Measurements from ENCODE around the gene GPSM1. TPM values are rescaled to one million over a fixed set of nuclear protein-coding genes. Genes with fewer than 3 reads are reported as not detected.
"Not testable (repeated sequence)": the region's sequence is repeated elsewhere in the genome, so short reads cannot be mapped to it uniquely, and the experiment has no call there.

GPSM1 gene
- total and polyA plus RNA-seq, 4 donors = 0.11 to 2.9 (median 1.6) TPM

- TF ChIP-seq, protein P1, sequence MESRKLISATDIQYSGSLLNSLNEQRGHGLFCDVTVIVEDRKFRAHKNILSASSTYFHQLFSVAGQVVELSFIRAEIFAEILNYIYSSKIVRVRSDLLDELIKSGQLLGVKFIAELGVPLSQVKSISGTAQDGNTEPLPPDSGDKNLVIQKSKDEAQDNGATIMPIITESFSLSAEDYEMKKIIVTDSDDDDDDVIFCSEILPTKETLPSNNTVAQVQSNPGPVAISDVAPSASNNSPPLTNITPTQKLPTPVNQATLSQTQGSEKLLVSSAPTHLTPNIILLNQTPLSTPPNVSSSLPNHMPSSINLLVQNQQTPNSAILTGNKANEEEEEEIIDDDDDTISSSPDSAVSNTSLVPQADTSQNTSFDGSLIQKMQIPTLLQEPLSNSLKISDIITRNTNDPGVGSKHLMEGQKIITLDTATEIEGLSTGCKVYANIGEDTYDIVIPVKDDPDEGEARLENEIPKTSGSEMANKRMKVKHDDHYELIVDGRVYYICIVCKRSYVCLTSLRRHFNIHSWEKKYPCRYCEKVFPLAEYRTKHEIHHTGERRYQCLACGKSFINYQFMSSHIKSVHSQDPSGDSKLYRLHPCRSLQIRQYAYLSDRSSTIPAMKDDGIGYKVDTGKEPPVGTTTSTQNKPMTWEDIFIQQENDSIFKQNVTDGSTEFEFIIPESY (IDR thresholded peaks at IDR 0.05) = no peak
- TF ChIP-seq HNF4A (conservative IDR thresholded peaks at IDR 0.05) (no peak), JUND (IDR thresholded peaks at IDR 0.05) (no peak), FOXA2 (IDR thresholded peaks at IDR 0.05) (no peak), EGR1 (IDR thresholded peaks at IDR 0.05; ENCODE audit: low read depth in 2 of 2) (no peak), GABPA (IDR thresholded peaks at IDR 0.05 in 1 of 2, conservative IDR thresholded peaks at IDR 0.05 in 1 of 2) (no peak), ATF3 (IDR thresholded peaks at IDR 0.05) (no peak), NR2F2 (IDR thresholded peaks at IDR 0.05) (no peak), SP1 (IDR thresholded peaks at IDR 0.05) (no peak), HNF4G (IDR thresholded peaks at IDR 0.05) (no peak), TAF1 (conservative IDR thresholded peaks at IDR 0.05) (no peak)
Measured at GRCh38 chr9:136405481-136405880, 78.1 kb downstream of the GPSM1 start (continued).

DNA sequence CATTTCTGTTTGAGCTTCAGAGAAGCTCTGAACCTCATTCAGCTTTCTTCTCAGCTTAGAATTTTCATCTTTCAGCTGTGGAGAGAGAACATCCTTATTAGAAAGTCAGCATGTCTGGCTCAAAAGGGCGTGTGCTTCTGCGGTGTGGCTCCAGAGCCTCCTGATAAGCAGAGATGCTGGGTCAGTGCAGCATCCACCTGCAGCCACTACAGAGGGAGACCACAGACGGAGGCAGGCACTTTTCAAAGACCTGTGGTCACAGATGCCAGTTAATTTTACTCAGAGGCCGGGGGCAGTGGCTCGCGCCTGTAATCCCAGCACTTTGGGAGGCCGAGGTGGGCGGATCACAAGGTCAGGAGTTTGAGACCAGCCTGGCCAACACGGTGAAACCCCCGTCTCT is 78.6 kb downstream of the GPSM1 start:
- DNase-seq (ENCODE audit: low spot score); H3K9me3 ChIP-seq (ENCODE audit: control insufficient read depth in 4 of 4, low read length in 3 of 4); H3K27me3 ChIP-seq (ENCODE audit: control insufficient read depth in 4 of 4, insufficient read depth in 4 of 4, low read length in 3 of 4); H3K9ac ChIP-seq (ENCODE audit: low read depth in 1 of 2, low read length in 2 of 2); H3K4me3 ChIP-seq (ENCODE audit: low read depth in 1 of 3, low read length in 3 of 3); H3K27ac ChIP-seq (ENCODE audit: low read depth in 1 of 2, low read length in 2 of 2); H3K4me1 ChIP-seq (ENCODE audit: control insufficient read depth in 4 of 4, insufficient read depth in 4 of 4, low read length in 3 of 4): not testable (repeated sequence)
- 92% methylated on average over 10 of the region's 10 CpGs for WGBS
- H3K36me3 ChIP-seq (ENCODE audit: control insufficient read depth in 4 of 4, insufficient read depth in 3 of 4, low read depth in 1 of 4, low read length in 3 of 4) = peaks cover 8 to 40% (median 10%) of the 10 kb centered on the region in 4 donors

DNA sequence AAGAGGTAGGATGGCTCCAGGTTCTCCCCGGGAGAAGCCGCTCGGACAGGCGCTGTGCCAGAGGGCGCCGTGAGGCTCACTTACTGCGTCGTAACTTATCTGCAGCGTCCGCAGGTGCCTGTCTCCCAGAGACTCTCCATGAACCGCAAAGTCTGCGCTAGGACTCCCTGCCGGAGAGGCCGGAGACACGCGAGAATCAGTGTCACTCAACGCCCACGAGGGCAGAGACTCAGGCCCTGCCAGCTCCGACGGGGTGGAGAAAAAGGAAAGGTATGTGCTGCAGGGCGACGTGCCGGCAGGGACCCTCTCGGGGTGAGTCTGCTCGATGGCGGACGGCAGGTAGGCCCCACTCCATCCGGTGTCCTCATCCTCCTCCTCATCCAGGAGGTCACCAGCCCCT is 79.7 kb downstream of the GPSM1 start:
- not testable (repeated sequence) for H3K9me3 ChIP-seq (ENCODE audit: control insufficient read depth in 4 of 4, low read length in 3 of 4)
- H3K4me1 ChIP-seq (ENCODE audit: control insufficient read depth in 4 of 4, insufficient read depth in 4 of 4, low read length in 3 of 4) = peaks cover 3 to 21% (median 17%) of the 10 kb centered on the region in 4 donors
- WGBS = 96% methylated on average over 28 of the region's 28 CpGs

DNA sequence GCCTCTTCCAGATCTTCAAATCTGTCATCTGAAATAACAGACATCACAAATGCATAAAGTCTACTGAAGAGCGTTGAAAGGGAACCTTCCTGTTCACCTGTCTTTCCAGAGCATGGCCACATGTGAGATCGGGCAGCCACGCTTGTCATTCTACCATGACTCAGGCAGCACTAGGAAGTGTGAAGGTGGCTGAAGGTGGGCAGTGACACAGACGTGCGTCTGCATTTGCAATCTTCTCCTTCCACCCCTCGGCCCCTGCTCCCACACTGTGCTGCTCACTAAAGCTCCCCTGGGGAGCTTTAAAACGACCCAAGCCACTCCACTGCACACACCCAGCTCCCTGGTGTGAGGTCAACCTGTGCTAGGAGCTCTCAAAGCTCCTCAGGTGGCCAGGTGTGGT is 80.6 kb downstream of the GPSM1 start:
- H3K36me3 ChIP-seq (ENCODE audit: control insufficient read depth in 4 of 4, insufficient read depth in 3 of 4, low read depth in 1 of 4, low read length in 3 of 4) = peaks cover 5 to 36% (median 14%) of the 10 kb centered on the region in 4 donors
- no peaks in the 10 kb centered on the region for H3K9me3 ChIP-seq (ENCODE audit: control insufficient read depth in 4 of 4, low read length in 3 of 4)
- 94% methylated on average over 7 of the region's 7 CpGs for WGBS
- H3K4me3 ChIP-seq (ENCODE audit: low read depth in 1 of 3, low read length in 3 of 3) = no peak overlapping the region
- H3K9ac ChIP-seq (ENCODE audit: low read depth in 1 of 2, low read length in 2 of 2) = no peak overlapping the region
- no peak for TF ChIP-seq NR2F2 (IDR thresholded peaks at IDR 0.05)
- no peak for TF ChIP-seq HNF4G (IDR thresholded peaks at IDR 0.05)
- TF ChIP-seq, protein P2, sequence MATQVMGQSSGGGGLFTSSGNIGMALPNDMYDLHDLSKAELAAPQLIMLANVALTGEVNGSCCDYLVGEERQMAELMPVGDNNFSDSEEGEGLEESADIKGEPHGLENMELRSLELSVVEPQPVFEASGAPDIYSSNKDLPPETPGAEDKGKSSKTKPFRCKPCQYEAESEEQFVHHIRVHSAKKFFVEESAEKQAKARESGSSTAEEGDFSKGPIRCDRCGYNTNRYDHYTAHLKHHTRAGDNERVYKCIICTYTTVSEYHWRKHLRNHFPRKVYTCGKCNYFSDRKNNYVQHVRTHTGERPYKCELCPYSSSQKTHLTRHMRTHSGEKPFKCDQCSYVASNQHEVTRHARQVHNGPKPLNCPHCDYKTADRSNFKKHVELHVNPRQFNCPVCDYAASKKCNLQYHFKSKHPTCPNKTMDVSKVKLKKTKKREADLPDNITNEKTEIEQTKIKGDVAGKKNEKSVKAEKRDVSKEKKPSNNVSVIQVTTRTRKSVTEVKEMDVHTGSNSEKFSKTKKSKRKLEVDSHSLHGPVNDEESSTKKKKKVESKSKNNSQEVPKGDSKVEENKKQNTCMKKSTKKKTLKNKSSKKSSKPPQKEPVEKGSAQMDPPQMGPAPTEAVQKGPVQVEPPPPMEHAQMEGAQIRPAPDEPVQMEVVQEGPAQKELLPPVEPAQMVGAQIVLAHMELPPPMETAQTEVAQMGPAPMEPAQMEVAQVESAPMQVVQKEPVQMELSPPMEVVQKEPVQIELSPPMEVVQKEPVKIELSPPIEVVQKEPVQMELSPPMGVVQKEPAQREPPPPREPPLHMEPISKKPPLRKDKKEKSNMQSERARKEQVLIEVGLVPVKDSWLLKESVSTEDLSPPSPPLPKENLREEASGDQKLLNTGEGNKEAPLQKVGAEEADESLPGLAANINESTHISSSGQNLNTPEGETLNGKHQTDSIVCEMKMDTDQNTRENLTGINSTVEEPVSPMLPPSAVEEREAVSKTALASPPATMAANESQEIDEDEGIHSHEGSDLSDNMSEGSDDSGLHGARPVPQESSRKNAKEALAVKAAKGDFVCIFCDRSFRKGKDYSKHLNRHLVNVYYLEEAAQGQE (IDR thresholded peaks at IDR 0.05) = no peak
- TF ChIP-seq YY1 (IDR thresholded peaks at IDR 0.05) = no peak
- DNase-seq (ENCODE audit: low spot score) = no peak
- H3K27ac ChIP-seq (ENCODE audit: low read depth in 1 of 2, low read length in 2 of 2) = no peak overlapping the region
- H3K27me3 ChIP-seq (ENCODE audit: control insufficient read depth in 4 of 4, insufficient read depth in 4 of 4, low read length in 3 of 4) = no peaks in the 10 kb centered on the region
- peaks cover 3 to 22% (median 17%) of the 10 kb centered on the region in 4 donors for H3K4me1 ChIP-seq (ENCODE audit: control insufficient read depth in 4 of 4, insufficient read depth in 4 of 4, low read length in 3 of 4)

More for the DNA sequence above, 79.7 kb downstream of the GPSM1 start:
- H3K9ac ChIP-seq (ENCODE audit: low read depth in 1 of 2, low read length in 2 of 2); H3K4me3 ChIP-seq (ENCODE audit: low read depth in 1 of 3, low read length in 3 of 3); H3K27me3 ChIP-seq (ENCODE audit: control insufficient read depth in 4 of 4, insufficient read depth in 4 of 4, low read length in 3 of 4); H3K27ac ChIP-seq (ENCODE audit: low read depth in 1 of 2, low read length in 2 of 2); DNase-seq (ENCODE audit: low spot score): not testable (repeated sequence)
- peaks cover 7 to 38% (median 10%) of the 10 kb centered on the region in 4 donors for H3K36me3 ChIP-seq (ENCODE audit: control insufficient read depth in 4 of 4, insufficient read depth in 3 of 4, low read depth in 1 of 4, low read length in 3 of 4)

All from liver (tissue), 9 donors.